Eye (tissue), 1 donor: ENCODE measurements around the gene KLRG1.
A peak's percentile ranks its signal among the peaks of the same experiment; 100 is the strongest.

Source experiments
- DNase-seq: peaks from one replicate; pipeline ENCODE4 v3.0.0-alpha.2; 2015

The KLRG1 gene

DNA sequence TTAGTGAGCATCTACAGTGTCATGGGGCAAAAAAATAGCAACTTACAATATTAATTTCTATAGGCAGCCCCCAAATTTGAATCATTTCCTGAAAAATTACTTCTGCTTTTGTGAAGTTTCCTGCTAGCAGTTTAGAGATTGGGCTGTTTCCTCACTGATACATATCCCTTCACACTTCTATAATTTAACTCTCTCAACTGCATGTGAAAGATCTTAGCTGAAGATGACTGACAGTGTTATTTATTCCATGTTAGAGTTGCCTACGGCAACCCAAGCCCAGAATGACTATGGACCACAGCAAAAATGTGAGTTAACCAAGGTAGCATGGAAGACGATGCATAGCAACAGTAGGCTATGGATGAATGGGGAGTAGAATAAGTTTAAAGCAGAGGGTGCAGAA lies at the start of gene KLRG1:
KLRG1 (plus strand) TSS at position 134 of the 400 bp plus-strand sequence; CDS start at position 224, 90 bp downstream.
- no peak for DNase-seq

DNA sequence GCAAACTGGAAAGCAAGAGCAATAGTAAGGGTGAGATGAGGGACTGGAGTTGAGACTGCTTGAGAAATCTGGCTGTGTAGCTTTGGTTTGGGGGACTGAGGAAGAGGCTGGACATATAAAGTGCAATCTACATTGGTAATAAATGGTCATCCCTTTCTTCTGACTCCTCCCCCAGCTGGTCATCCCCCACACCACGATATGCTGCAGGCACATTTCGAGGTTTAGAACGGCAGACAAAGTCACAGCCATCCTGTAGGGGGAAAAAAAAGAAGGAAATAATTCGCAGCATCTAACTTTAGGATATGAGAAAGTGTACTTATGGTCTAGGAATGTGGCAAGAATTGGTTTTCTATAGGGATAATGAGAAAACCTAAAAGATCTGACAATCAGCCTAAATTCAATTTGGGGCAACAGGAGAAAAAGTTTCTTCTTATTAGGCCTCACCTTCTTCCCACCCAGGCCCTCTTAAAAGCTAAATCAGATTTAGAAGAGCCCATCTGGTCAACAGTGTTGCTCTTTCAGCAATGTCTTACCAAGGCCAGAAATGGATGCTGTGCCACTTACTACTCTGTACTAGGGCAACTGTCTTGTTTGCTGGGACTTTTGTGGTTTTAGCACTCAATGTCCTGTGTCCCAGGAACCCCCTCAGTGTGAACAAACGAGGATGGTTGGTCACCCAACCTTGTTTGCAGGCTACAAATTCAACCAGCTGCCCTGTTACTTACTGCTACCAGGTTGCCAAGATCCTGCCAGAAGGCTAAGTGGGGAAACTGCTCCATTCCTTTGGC lies 47.5 kb upstream of the KLRG1 start:
- no peak for DNase-seq

DNA sequence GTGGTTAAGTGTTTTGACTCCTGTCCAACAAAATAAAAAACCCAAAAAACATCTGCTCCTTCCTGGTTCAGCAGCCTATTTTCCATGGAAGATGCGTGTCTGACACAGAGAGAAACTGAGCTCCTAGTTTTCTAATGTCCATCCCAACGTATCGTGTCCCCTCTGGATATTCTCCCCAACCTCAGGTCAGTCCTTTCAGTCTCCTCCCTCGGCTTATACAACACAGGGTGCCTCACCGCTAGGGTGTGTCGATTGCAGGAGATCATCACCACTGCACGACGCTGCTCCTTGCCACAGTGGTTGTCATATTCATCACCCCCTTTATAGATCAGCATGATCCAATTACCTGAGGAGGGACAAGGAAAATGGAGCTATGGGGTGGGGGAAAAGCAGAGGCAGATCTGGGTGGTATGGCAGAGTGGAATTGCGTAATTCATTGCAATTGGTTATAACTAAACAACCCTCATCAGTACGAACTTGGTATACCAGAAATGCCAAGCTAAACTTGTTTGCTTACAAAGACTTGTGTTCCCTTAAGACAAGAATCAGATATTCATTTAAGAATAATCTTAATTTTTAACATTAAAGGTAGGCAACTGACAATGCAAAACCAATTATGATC lies 45.7 kb upstream of the KLRG1 start:
- no peak for DNase-seq

DNA sequence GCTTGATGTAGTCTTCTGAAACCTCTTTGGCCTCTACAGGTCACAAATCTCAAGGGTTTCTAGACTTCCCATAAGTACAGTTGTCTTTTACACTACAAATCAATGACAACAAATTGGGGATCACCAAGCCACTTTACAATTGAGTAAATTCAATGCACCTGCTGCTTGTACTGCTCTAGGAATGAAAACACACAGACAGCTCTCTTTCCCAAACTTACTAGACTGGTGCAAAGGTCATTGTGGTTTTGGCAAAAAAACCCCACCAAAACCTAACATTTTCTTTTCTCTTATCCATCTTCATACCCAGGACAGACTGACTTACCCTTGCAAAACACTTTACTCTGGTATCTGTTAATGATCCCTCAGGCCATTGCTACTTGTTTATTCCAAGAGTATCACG lies 42.6 kb upstream of the KLRG1 start:
- DNase-seq = no peak

DNA sequence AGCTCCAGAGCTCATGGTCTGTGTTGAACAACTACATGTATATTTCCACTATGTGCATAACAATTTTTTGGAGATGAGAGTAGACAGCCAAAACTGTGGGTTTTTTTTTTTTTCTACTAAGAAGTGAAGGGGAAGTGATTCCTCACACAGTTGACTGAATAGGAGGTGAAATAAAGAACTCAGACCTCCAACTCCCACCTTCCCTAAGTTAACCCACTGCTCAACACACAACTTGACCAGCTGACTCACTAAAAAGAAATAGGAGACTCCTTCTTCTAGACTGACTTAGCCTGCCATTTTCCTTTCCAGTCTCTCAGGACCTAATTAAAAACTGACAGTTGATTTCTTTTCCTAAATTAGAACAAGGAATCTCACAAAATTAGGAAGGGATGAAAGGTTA lies 41.6 kb upstream of the KLRG1 start:
- DNase-seq = no peak

DNA sequence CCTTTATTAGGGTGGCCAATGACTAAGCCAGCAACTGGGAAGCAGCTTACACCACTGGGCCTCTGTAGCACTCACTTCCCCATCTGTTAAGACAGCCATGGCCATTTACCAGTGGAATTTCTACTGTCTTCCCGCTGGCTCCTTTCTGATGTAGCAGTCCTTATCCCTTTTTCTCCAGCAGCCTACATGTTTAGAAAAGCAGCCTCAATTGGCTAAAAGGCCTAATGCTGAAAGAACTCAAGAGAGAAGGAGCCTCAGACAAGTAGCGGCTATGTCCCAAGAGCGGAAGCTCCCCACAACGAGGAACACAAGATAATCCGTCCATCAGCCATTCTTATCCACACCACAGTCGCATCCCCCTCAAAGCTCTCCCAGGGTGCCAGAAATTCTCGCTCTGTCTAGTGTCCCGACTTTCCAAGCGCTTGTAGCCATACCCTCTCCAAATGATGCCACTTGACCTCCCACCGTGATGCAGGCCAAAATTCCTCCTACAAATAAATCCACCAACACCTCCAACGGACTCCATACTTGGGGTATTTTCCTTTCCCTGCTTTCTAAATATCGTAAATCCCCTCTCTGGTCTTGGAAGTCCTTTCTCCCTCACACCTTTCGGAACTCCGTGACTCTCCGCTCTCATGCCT lies 40.5 kb upstream of the KLRG1 start:
- no peak for DNase-seq

DNA sequence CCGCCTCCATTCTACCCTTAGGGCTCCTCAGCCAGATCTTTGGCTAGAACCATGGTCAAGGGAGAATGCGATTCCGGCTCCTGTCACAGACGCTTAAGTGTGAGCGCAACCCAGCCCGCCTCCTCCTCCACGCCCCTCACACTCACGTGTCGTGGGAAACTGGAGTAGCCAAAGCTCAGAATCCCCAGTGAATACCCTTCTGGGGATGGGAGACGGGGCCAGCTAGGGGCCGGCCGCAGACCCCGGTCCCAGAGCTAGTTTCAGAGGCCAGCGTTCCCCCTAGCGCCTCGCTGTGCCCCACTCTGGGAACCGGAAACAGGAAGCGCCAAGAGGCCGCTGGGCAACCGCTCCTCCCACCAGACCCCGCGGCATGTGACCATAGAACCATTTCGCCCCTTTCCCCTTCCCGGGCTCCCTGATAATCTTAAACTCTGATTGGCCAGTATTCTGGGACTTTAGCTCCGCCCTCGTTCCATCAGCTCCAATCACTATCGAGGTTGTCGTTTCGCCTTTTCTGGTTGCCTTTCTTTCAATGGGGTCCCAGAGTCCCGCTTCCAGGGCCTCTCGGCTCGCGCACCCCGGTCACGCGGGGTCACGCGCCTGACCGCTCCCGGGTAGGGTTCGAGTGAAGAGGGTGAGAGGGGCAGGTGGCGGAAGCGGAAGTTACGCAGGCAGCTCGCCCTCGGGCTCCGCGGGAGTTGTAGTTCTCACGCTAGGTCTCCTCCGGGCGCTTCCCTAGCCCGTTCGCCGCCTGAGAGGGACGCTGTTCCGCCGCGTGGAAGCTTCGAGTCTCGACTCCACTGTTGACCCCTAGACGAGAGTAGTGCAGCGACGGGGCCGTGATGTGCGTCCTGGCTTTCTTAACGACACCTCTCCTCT lies 39.8 kb upstream of the KLRG1 start, which contains the start of gene M6PR:
M6PR (minus strand) TSS at position 304 of the 879 bp plus-strand sequence. CDS start 3,241 bp downstream, outside the sequence.
- peak; percentile 99 for DNase-seq

DNA sequence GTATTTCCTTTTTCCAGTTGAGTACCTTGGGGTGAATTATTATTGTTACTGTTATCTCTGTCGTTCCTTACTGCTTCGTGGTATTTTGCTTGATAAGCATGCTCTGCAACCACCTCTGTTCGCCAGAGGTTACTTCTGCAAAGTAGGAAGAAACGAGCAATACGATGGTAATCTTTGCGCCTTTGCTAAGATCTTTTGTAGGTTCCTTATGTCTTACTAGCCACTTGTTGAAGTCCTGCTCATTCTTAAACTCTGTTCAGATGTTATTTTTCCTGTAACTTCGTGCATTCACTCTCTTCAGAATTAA lies 39.2 kb upstream of the KLRG1 start:
- DNase-seq = no peak

DNA sequence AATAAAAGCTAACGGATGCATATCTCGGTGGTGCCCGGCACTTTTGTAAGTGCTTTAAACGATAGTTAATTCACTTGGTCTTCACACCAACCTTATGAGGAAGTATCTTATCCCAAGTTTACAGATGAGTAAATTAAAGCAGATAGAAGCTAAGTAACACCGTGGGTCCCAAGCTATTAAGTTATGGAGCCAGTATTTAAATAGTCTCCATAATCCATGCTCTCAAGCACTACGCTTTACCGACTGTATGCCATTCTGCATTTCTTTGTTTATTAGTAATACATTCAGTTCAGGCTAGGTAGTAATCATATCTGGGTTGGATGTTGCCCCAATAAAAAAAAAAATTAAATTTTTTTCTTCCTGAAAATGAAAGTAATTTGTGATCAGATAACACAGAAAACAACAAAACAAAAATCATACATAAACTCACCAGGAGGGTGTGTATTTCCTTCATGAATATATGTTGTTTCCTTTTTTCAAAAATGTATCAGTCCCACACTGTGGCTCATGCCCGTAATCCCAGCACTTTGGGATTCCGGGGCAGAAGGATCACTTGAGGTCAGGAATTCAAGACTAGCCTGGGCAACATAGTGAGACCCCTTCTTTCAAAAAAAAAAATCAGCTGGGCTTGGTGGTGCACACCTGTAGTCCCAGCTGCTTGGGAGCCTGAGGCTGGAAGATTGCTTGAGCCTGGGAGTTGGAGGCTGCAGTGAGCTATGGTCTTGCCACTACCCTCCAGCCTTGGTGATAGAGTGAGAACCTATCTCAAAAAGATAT lies 38.5 kb upstream of the KLRG1 start:
- no peak for DNase-seq

DNA sequence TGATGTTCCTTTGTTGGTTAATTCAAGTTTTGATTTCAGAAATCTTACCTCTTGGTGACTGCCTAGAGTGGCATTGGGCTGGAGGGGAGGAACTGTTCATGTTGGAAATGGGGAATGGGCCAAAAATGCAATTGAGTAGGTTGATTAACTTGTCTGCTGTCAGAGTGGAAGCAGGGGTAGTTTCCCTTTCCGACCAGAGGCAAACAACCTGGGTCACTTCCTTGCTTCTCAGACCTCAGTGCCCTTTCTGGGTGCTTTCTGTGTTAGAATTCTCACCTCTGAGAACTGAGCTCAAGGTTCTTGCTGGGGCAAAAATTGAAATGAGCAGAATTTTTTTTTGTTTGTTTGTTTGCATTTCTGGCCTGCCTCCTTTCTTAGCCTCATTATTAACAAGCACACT lies 37.6 kb upstream of the KLRG1 start:
- no peak for DNase-seq

DNA sequence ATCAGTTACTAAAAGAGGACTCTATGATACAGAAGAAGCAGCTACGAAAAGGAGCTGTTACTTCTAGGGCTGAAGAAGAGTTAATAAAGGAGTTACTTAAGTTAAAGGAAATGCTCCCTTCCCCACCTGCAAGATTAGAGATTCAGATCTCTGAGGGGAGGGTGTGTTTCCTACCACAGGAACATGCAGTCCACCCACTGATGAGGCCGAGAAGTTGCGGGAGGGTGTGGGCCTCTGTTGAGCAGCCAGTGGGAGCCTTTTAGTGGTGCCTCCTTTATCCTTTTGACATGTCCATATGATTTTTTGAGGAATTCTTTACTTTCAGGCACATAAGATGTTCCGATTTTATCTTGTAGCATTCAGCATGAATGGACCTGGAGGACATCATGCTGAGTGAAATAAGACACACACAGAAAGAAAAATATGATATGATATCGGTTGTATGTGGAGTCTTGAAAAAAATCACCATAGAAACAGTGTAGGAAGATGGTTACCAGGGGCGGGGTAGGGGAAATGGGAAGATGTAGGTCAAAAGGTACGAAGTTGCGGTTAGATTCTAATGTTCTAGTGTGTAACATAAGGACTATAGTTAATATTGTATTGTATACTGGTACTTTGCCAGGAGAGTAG lies 35.5 kb upstream of the KLRG1 start:
- no peak for DNase-seq

DNA sequence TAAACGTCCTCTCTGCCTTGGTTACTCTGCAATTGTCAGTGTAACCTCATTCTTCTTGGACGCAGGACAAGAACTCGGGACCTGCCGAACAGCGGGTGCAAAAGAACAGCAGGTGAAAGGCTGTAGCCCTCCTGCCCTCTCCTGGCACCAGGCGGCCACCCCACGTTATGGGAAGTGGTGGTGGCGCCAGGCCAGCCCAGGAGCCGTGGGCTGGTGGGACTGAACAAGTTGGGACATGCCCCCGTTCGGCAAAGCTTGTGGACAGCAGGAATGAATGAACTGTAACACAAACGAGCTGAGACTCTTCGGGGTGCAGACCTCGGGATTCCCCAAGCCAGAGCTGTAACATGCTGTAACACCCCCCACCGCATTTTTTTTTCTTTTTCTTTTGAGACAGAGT lies 33.3 kb upstream of the KLRG1 start:
- no peak for DNase-seq

DNA sequence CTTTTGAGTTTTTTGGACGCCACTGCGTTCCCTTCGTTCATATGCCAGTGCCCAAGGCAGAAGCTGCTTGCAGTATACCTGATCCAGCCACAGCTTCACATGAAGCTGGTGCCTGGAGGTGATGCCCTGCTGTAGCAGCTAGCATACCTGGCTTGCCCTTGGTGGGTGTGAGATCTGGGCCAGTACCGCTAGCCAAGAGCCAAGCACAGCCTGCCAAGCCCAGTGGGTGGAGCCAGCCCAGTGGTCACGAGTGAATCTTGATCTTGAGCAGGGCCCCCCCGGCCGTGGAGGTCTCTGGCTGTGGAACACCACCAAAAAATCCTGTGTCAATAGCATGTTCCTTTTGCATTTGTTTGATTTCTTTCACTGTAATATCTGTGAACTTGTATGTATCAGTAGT lies 32.6 kb upstream of the KLRG1 start:
- no peak for DNase-seq

DNA sequence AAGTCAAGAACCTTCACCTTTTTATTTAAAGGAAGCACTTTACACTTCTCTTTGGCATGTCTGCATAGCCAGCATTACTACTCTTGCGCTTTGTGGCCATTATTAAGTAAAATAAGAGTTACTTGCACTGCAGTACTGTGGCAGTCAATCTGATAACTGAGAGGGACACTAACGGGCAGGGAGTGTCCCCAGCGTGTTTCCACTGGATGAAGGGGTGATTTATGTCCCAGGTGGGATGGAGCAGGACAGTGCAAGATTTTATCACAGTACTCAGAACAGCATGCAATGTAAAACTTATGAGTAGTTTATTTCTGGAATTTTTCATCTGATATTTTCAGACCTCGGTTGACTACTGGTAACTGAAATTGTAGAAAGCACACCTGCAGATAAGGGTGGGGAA lies 31.8 kb upstream of the KLRG1 start:
- no peak for DNase-seq

DNA sequence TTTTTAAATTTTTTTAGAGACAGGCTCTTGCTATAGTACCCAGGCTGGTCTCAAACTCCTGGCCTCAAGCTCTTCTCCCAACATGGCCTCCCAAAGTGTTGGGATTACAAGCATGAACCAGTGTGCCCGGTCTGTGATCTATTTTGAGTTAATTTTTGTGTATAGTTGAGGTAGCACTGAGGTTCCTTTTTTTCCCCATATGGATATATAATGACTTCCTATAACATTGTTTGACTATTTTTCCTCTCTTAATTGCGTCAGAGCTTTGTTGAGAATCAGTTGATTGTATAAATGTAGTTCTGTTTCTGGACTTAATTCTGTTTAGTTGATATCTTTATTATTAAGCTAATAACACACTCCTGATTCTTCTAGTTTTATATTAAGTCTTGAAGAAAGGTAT lies 31.3 kb upstream of the KLRG1 start:
- no peak for DNase-seq

DNA sequence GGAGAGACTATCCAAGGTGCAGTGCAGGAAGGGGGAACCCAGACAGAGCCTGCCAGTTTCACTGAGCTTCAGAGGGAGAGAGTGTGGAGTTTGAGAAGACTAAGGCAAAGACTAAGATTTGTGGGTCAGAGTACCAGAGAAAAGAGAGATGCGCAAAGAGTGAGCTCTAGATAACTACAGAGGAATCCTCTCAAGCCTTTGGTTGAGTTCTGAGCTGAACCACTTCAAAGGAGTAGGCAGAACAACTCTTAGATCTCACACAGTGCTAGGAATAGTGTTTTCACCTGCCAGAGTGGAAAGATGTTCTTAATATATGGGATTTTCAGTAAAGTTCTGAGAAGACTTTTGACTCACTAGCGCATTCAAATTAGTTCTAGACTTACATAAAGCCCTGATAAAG lies 29.2 kb upstream of the KLRG1 start:
- DNase-seq = no peak

DNA sequence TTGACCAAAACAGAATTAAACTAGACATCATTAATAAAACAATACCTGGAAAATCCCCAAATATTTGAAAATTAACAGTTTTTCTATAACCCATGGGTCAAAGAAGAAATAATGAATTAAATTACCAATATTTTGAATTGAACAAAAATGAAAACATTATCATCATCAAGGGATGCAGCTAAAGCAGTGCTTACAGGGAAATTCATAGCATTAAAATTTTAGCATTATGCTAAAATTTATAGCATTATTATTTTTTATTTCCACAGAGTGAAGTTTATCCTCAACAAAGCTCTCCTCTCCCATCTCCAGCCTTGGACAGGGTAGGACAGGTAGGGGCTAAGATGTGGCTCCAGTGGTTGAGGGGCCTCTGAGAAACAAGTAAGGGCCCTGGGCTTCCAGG lies 20.6 kb upstream of the KLRG1 start:
- no peak for DNase-seq

DNA sequence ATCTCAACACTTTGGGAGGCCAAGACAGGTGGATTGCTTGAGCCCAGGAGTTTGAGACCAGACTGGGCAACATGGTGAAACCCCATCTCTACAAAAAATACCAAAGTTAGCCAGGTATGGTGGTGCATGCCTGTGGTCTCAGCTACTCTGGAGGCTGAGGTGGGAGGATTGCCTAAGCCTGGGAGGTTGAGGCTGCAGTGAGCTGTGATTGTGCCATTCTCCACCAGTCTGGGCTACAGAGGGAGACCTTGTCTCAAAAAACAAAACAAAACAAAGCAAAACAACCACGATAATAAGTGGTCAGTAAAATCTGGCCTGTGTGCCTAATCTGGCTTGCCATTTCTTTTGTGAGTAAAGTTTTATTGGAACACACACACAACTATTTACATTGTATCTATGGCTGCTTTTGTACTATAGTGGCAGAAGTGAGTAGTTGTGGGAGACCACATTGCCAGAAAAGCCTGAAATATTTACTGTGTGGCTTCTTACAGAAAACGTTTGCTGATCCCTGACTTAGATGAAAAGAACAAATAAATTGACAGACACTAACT lies 19.4 kb upstream of the KLRG1 start:
- no peak for DNase-seq

DNA sequence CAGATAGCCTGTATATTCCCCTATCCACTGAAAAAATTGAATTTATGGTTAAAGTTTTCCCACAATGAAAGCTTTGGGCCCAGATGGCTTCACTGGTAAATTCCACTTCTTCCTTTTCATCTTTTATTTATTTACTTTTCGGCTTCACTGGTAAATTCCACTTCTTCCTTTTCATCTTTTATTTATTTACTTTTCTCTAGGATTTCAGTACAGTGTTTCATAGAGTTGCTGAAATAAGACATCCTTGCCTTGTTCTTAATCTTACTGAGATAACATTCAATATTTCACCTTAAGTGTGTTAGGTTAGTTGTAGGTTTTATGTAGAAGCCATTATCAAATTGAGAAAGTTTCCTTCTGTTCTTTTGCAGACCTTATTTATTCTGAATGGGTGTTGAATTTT lies 18.9 kb upstream of the KLRG1 start:
- no peak for DNase-seq

DNA sequence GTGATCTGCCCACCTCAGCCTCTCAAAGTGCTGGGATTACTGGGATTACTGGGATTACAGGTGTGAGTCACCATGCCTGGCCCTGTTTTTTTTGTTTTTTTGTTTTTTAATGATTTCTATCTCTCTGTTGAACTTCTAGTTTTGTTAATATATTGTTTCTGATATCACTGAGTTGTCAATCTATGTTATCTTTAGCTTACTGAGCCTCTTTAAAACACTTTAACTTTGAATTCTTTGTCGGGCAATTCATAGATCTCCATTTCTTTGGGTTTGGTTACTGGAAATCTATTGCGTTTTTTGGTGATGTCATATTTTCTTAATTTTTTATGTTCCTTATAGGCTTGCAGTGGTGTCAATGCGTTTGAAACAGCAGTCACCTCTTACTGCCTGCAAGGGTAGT lies 9.2 kb upstream of the KLRG1 start:
- DNase-seq = no peak

DNA sequence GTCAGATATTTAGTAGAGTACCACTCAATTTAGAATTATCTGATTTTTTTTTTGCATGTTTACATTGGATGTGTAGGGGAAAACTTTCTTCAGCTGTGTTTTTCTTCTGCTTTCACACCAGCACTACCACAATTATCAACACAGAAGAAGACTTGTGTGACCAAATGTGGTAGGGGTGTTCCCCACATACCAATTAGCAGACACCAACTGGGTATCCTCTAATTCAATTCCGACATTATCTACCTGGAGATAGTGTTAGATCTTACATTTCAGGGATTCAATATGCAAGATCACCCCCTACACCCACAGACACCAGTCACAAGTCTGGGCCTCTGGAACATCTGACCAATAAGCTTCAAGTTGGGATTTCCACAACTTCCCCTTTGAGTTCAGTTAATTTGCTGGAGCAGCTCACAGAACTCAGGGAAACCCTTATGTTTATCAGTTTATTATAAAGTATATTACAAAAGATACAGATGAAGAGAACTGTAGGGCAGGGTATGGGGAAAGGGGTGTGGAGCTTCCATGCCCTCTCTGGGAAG lies 4.1 kb upstream of the KLRG1 start:
- no peak for DNase-seq
